ENCODE data around the gene PPCDC. TPM values are rescaled to one million over a fixed set of nuclear protein-coding genes. Genes with fewer than 3 reads are reported as not detected.

The PPCDC gene, protein sequence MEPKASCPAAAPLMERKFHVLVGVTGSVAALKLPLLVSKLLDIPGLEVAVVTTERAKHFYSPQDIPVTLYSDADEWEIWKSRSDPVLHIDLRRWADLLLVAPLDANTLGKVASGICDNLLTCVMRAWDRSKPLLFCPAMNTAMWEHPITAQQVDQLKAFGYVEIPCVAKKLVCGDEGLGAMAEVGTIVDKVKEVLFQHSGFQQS
- polyA plus RNA-seq (2011; rRNA removed) (8.2 and 11.1 TPM in 2 replicates), polyA minus RNA-seq (2011; rRNA and poly(A)+ RNA removed) (4.2 and 5.2 TPM in 2 replicates)

DNA sequence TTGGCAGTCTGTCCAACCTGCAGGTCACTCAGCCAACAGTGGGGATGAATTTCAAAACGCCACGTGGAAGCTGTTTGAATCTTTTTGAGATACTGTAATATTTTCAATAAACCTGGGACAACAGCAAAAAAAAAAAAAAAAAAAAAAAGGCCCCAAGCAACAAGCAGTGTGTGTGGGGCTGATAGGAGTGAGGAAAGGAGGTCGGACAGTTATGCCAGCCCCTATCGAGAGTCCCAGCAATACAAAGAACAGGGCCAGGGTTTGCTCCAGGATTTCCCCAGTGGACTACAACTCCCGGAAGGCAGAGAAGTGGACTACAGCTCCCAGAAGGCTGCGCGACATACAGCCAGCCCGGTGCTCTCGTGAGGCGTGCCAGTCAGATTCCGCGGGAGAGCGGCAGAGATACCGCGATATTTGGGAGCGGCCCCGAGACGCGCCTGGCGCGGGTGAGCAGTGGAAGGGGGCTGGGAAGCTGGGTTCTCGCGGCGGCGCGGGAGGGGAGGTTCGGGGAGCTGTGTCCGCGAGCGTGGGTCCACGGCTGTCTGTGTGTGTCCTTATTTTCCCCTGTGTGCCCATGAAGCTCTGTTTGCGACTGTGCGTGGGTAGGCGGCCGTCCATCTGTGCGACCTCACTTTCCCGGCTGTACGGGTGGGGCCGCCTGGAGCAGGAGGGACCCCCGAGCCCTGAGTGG lies at the start of gene PPCDC:
Gene PPCDC, plus strand, starts transcription at position 410 of the 691 bp plus-strand sequence. CDS start 4,729 bp downstream, outside the sequence.
- POLR2A ChIA-PET = no interaction called here
- H3K36me3 ChIP-seq (ENCODE audit: control insufficient read depth, insufficient read depth, low read length) = 0 out of 2 replicates have a peak, but pooled peaks cover 1% of the 10 kb centered on the region
- H3K4me3 ChIP-seq (ENCODE audit: low read depth, low read length) = peak within 1 kb of the TSS; percentile 99
- CTCF ChIA-PET = interaction anchor here (0.8 to 10.3 kb wide), 5 partner anchors 20 to 226 kb away, joined by 3 to 237 read pairs (median 4); partner anchors contain the start of gene C15orf39
- no peaks in the 10 kb centered on the region for H3K27me3 ChIP-seq (ENCODE audit: control insufficient read depth, insufficient read depth, low read length)
- TF ChIP-seq, protein P1, sequence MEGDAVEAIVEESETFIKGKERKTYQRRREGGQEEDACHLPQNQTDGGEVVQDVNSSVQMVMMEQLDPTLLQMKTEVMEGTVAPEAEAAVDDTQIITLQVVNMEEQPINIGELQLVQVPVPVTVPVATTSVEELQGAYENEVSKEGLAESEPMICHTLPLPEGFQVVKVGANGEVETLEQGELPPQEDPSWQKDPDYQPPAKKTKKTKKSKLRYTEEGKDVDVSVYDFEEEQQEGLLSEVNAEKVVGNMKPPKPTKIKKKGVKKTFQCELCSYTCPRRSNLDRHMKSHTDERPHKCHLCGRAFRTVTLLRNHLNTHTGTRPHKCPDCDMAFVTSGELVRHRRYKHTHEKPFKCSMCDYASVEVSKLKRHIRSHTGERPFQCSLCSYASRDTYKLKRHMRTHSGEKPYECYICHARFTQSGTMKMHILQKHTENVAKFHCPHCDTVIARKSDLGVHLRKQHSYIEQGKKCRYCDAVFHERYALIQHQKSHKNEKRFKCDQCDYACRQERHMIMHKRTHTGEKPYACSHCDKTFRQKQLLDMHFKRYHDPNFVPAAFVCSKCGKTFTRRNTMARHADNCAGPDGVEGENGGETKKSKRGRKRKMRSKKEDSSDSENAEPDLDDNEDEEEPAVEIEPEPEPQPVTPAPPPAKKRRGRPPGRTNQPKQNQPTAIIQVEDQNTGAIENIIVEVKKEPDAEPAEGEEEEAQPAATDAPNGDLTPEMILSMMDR (IDR thresholded peaks at IDR 0.05; ENCODE audit: insufficient read depth, low read depth, low read length) = no peak
- peak; percentile 51 for DNase-seq (ENCODE audit: low read depth)

DNA sequence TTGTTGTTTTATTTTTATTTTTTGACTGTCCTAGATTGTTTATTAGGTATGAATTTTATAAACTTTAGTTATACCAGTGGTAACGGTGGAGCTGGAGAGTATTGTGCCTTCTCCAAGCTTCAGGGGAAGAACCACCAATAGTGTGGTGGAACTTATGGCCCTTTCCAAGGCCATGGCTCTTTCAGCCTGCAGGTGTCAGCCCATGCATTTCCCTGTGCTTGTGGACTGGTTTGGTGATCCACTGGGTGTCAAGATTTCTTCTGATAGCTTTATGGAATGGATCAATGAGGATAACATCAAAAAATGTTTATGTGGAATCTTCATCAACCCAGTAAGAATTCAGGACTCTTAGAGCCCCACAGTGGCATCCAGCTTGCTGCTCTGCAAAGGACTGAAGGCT lies 47.2 kb upstream of the PPCDC start:
- H3K27me3 ChIP-seq (ENCODE audit: control insufficient read depth, insufficient read depth, low read length) = peaks cover 3% of the 10 kb centered on the region; the same call in 1 of the 2 replicates
- no peaks in the 10 kb centered on the region for H3K36me3 ChIP-seq (ENCODE audit: control insufficient read depth, insufficient read depth, low read length)
- DNase-seq (ENCODE audit: low read depth) = no peak
- ChIA-PET POLR2A (no interaction called here), CTCF (no interaction called here)
- no peak overlapping the region for H3K4me3 ChIP-seq (ENCODE audit: low read depth, low read length)
- TF ChIP-seq, protein P1 (IDR thresholded peaks at IDR 0.05; ENCODE audit: insufficient read depth, low read depth, low read length) = no peak

DNA sequence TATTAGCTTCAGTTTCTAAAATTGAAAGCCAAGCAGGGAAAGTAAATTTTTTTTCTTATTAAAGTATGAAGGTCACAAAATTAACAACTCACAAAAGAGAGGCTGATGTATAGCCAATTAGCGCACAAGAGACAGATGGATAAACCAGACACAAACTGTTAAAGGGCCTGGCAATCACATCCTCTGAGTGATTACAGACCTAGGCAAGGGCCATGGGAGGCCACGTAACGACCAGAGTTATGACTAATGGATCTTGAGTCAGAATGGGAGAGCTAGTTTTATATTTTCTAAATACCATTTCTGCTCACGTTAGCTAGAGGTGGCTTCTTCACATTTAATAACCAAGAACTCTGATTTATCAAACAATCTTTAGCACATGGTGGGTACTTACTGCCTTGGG lies 45.8 kb upstream of the PPCDC start:
- Histone ChIP-seq H3K27me3 (ENCODE audit: control insufficient read depth, insufficient read depth, low read length) (peaks cover 3% of the 10 kb centered on the region; the same call in 1 of the 2 replicates), H3K4me3 (ENCODE audit: low read depth, low read length) (no peak overlapping the region), H3K36me3 (ENCODE audit: control insufficient read depth, insufficient read depth, low read length) (no peaks in the 10 kb centered on the region)
- TF ChIP-seq, protein P1 (IDR thresholded peaks at IDR 0.05; ENCODE audit: insufficient read depth, low read depth, low read length) = no peak
- CTCF ChIA-PET = interaction anchor here (0.7 to 1.2 kb wide), 2 partner anchors 14 to 41 kb away, joined by 3 read pairs; no protein-coding TSS in a partner anchor
- no peak for DNase-seq (ENCODE audit: low read depth)
- POLR2A ChIA-PET = no interaction called here

DNA sequence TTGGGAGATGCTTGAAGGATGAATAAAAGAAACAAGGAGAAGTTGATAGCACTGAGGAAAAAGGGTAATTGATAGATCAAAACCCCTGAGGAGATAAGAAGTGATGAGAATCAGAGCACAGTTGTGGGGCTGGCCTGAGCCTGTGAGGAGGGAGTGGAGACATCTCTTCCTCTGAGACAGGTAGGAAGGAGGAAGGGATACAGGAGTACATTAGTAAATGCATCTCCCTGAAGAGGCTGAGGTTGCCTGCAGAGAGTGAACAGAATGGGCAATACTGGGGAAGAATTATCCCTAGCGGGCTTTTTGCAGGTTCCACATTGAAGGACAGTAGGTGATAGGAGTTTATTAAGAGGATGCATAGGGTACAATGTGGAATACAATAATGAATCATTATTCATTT lies 45.3 kb upstream of the PPCDC start:
- Histone ChIP-seq H3K4me3 (ENCODE audit: low read depth, low read length) (no peak overlapping the region), H3K27me3 (ENCODE audit: control insufficient read depth, insufficient read depth, low read length) (peaks cover 3% of the 10 kb centered on the region; the same call in 1 of the 2 replicates), H3K36me3 (ENCODE audit: control insufficient read depth, insufficient read depth, low read length) (no peaks in the 10 kb centered on the region)
- POLR2A ChIA-PET = interaction anchor here (0.5 kb wide), 1 partner anchor 380 kb away, joined by 5 read pairs; no protein-coding TSS in a partner anchor
- TF ChIP-seq, protein P1 (IDR thresholded peaks at IDR 0.05; ENCODE audit: insufficient read depth, low read depth, low read length) = no peak
- CTCF ChIA-PET = interaction anchor here (0.7 to 1.4 kb wide), 3 partner anchors 14 to 41 kb away, joined by 3 to 4 read pairs (median 3); no protein-coding TSS in a partner anchor
- no peak for DNase-seq (ENCODE audit: low read depth)

DNA sequence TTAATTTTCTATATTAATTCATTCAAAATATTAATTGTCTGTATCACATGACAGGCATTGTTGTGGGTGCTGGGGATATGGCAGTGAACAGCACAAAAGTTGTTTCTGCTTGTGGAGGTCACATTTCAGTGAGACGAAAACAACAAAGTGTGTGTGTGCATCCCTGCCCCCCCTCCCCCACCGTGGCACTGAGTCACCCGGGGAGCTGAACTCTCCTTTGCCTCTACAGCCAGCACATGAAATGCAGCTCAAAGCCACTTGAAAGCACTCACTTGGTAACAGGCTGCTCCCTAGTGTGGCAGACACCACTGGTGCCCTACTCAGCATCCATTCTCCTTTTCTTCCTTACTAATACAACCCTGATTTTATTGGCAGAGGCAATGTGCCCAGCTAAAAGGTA lies 44.9 kb upstream of the PPCDC start:
- Histone ChIP-seq H3K4me3 (ENCODE audit: low read depth, low read length) (no peak overlapping the region), H3K36me3 (ENCODE audit: control insufficient read depth, insufficient read depth, low read length) (no peaks in the 10 kb centered on the region), H3K27me3 (ENCODE audit: control insufficient read depth, insufficient read depth, low read length) (peaks cover 3% of the 10 kb centered on the region; the same call in 1 of the 2 replicates)
- POLR2A ChIA-PET = interaction anchor here (0.5 kb wide), 1 partner anchor 380 kb away, joined by 5 read pairs; no protein-coding TSS in a partner anchor
- TF ChIP-seq, protein P1 (IDR thresholded peaks at IDR 0.05; ENCODE audit: insufficient read depth, low read depth, low read length) = no peak
- no peak for DNase-seq (ENCODE audit: low read depth)
- CTCF ChIA-PET = interaction anchor here (1.2 to 1.5 kb wide), 3 partner anchors 10 to 40 kb away, joined by 3 to 5 read pairs (median 4); no protein-coding TSS in a partner anchor
